Mesothelial cell of epicardium (in vitro differentiated cells): ENCODE data around the gene CHD1L. TPM values are rescaled to one million over a fixed set of nuclear protein-coding genes. Genes with fewer than 3 reads are reported as not detected.

ENCODE experiments used
- DNase-seq, 2 experiments: peaks; one replicate each; pipeline ENCODE4 v3.0.0; 2021; ENCODE audit warnings: low spot score in 2 of 2; ENCODE audit not compliant: unreplicated experiment in 2 of 2
- H3K27ac Mint-ChIP-seq: 2 replicates; pipeline ENCODE4 v1.8.0; 2021; ENCODE audit warnings: mixed read lengths
- H3K27me3 Mint-ChIP-seq: 2 replicates; pipeline ENCODE4 v1.8.0; 2021; ENCODE audit warnings: low read depth, mixed read lengths
- H3K36me3 Mint-ChIP-seq: 2 replicates; pipeline ENCODE4 v1.8.0; 2021; ENCODE audit warnings: mixed read lengths
- H3K4me1 Mint-ChIP-seq: 2 replicates; pipeline ENCODE4 v1.8.0; 2021; ENCODE audit warnings: mixed read lengths
- H3K4me3 Mint-ChIP-seq: 2 replicates; pipeline ENCODE4 v1.8.0; 2021; ENCODE audit warnings: mild to moderate bottlenecking, moderate library complexity, mixed read lengths
- H3K9me3 Mint-ChIP-seq: 2 replicates; pipeline ENCODE4 v1.8.0; 2021; ENCODE audit warnings: mixed read lengths
- total RNA-seq: library from RNA; stranded (reverse); gene quantifications from 3 replicates; pipeline ENCODE4 v1.2.1, GENCODE V29; 2021
- TF ChIP-seq, protein P1 (sequence below): fragments of 200-600 bp; sonication (generic); IDR thresholded peaks from one replicate; pipeline ENCODE4 v1.5.0; 2021; ENCODE audit warnings: antibody characterized with exemption; ENCODE audit not compliant: unreplicated experiment

The CHD1L gene
- total RNA-seq, 1 donor from 2014 or later, result 67.5 TPM

DNA sequence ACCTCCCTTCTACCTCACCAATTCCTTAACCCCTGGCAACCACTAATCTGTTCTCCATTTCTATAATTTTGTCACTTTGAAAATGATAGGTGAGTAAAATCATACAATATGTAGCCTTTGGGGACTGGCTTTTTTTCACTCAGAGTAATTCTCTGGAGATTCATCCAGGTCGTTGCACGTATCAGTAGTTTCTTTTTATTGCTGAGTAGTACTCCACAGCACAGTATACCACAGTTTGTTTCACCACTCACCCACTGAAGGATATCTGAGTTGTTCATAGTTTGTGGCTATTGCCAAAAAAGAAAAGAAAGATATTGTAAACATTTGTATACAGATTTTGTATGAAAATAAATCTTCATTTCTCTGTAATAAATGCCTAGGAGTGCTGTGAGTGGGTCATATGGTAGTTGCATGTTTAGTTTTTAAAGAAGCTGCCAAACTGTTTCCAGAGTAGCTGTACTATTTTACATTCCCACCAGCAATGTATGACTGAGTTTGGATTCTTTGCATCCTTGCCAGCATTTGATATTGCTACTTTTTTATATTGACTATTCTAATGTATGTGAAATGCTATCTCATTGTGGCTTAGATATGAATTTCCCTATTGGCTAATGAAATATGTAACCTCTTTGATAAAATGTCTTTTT, 3.7 kb downstream of the CHD1L start:
- peaks cover 39% of the 10 kb centered on the region for H3K4me1 Mint-ChIP-seq
- no peak overlapping the region for H3K4me3 Mint-ChIP-seq
- DNase-seq, result no peak
- H3K9me3 Mint-ChIP-seq, result no peaks in the 10 kb centered on the region
- no peaks in the 10 kb centered on the region for H3K27me3 Mint-ChIP-seq
- H3K27ac Mint-ChIP-seq, result no peak overlapping the region
- TF ChIP-seq, protein P1, sequence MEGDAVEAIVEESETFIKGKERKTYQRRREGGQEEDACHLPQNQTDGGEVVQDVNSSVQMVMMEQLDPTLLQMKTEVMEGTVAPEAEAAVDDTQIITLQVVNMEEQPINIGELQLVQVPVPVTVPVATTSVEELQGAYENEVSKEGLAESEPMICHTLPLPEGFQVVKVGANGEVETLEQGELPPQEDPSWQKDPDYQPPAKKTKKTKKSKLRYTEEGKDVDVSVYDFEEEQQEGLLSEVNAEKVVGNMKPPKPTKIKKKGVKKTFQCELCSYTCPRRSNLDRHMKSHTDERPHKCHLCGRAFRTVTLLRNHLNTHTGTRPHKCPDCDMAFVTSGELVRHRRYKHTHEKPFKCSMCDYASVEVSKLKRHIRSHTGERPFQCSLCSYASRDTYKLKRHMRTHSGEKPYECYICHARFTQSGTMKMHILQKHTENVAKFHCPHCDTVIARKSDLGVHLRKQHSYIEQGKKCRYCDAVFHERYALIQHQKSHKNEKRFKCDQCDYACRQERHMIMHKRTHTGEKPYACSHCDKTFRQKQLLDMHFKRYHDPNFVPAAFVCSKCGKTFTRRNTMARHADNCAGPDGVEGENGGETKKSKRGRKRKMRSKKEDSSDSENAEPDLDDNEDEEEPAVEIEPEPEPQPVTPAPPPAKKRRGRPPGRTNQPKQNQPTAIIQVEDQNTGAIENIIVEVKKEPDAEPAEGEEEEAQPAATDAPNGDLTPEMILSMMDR, result no peak
- H3K36me3 Mint-ChIP-seq, result no peaks in the 10 kb centered on the region

DNA sequence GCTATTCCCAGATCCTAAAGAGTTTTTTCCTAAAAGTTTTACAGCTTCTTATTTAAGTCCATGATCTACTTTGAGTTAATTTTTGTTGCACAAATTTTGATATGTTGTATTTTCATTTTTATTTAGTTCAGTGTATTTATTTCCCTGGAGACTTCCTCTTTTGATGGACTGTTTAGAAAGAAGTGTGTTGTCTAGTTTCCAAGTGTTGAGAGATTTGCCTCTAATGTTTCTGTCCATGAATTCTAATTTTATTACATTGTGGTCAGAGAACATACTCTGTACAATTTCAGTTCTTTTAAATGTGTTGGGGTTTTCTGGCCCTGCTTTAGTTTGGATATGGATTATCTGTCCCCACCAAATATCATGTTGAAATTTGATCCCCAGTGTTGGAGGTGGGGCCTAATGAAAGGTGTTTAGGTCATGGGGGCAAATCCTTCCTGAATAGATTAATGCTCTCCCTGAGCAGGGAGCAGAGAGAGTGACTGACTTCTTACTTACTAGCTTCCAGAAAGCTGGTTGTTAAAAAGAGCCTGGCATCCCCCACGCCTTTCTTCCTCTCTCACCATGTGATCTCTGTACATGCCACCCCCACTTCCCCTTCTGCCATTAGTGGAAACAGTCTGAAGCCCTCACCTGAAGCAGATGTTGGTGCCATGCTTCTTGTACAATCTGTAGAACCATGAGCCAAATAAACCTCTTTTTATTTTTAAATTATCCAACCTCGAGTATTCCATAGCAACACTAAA, 4.6 kb downstream of the CHD1L start:
- no peak for DNase-seq
- Mint-ChIP-seq H3K27me3 (no peaks in the 10 kb centered on the region), H3K4me3 (no peak overlapping the region), H3K4me1 (peaks cover 33% of the 10 kb centered on the region), H3K27ac (peak overlapping the region; percentile 76), H3K36me3 (no peaks in the 10 kb centered on the region), H3K9me3 (no peaks in the 10 kb centered on the region)
- TF ChIP-seq, protein P1, result no peak

DNA sequence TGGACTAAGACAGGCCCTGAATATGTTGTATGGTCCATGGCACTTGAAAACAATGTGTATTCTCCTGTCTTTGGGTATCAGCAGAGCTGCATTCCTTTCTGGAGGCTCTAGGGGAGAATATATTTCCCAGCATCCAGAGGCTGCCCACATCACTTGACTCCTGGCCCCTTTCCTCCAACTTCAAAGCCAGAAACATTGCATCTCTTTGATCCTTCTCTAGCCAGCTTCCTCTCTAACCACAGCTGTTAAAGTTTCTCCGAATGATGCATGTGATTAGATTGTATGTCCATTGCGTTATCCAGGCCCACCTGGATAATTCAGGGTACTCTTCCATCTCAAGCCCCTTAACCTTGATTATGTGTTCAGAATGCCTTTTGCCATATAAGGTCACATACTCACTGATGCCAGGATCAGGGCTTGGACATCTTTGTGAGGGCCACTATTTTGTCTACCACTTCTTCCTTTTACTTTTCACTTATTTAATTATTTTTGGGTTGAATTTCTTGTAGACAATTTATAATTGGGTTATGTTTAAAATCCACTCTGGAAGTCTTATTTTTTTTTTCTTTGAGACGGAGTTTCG, 5.3 kb downstream of the CHD1L start:
- H3K27ac Mint-ChIP-seq, result no peak overlapping the region
- H3K4me3 Mint-ChIP-seq, result no peak overlapping the region
- H3K36me3 Mint-ChIP-seq, result no peaks in the 10 kb centered on the region
- peaks cover 31% of the 10 kb centered on the region for H3K4me1 Mint-ChIP-seq
- DNase-seq, result no peak
- TF ChIP-seq, protein P1, result no peak
- H3K27me3 Mint-ChIP-seq, result no peaks in the 10 kb centered on the region
- no peaks in the 10 kb centered on the region for H3K9me3 Mint-ChIP-seq

DNA sequence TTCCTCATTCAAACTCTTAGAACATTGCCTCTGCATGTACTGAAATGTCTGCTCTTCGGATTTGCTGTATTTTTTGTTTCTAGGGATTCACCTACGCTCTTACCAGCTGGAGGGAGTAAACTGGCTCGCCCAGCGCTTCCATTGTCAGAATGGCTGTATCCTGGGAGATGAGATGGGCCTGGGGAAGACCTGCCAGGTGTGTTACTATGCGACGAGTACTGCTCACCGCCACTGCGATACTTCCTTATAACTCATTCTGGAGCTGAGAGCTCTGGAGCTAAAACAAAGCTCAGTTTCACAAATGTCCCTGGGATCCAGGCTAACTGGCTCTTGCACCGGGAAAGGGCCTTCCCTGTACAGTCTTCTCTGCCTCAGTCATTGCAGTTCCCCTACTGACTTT, 10.1 kb downstream of the CHD1L start:
- Mint-ChIP-seq H3K4me1 (peaks cover 8% of the 10 kb centered on the region), H3K4me3 (no peak overlapping the region), H3K9me3 (peaks cover 3% of the 10 kb centered on the region)

DNA sequence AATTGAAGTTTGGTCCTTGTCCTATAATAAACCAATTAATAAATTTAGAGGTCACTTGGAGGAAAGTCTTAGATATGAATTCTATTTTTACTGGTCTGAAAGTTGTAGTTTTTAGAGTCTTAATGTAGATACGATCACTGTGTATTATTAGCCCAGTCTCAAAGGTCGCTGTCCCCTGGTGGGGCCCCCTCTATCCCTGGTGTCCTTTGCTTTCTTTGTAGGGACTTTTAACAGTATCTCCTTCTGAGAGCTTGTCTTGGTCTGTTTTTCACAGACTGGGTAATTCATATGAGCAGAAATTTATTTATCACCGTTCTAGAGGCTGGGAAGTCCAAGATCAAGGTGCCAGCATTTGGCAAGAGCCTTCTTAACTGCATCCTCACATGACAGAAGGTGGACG, 18.5 kb downstream of the CHD1L start:
- H3K4me1 Mint-ChIP-seq, result no peaks in the 10 kb centered on the region
- TF ChIP-seq, protein P1, result no peak
- H3K9me3 Mint-ChIP-seq, result no peaks in the 10 kb centered on the region
- H3K36me3 Mint-ChIP-seq, result peaks cover 43% of the 10 kb centered on the region
- H3K4me3 Mint-ChIP-seq, result no peak overlapping the region
- no peak for DNase-seq
- H3K27me3 Mint-ChIP-seq, result no peaks in the 10 kb centered on the region
- no peak overlapping the region for H3K27ac Mint-ChIP-seq

More for the DNA sequence above, 10.1 kb downstream of the CHD1L start:
- H3K27ac Mint-ChIP-seq, result no peak overlapping the region
- peaks cover 18% of the 10 kb centered on the region for H3K36me3 Mint-ChIP-seq
- TF ChIP-seq, protein P1, result no peak
- no peaks in the 10 kb centered on the region for H3K27me3 Mint-ChIP-seq
- no peak for DNase-seq
